Erythroblast (primary cell): ENCODE measurements around the gene ZIC5.

Experiments
- GATA1 ChIP-seq: IDR thresholded peaks from 2 replicates; pipeline ENCODE4 v1.6.1; 2011; ENCODE audit warnings: low read depth, mild to moderate bottlenecking, control low read depth, low read length, moderate library complexity
- POLR2A ChIP-seq: IDR thresholded peaks from 2 replicates; pipeline ENCODE4 v1.6.1; 2011; ENCODE audit warnings: mild to moderate bottlenecking, low read length

- TF ChIP-seq POLR2A (no peak), GATA1 (no peak)
Observed at GRCh38 chr13:99919132-99919531, 52.4 kb downstream of the ZIC5 start.
